ENCODE results near the gene CNNM3.
A peak's percentile ranks its signal among the peaks of the same experiment; 100 is the strongest.

The CNNM3 gene

DNA sequence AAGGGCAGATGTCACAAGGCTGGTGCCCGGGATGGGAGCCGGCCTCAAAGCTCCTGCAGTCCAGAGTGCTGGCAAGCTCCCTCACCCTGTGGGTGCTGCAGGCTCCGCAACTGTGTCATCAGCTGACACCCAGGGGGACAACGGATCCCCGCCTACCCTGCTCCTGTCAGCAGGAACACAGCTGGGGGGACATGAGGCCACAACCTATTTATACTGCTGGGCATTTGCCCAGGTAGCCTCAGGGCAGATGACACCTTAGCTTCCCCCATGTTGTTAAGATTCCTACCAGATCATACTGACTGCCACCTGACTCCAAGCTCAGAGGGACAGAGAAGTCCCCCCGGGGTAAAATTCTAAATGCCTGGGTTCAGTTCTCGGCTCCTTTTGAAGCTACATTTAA, 26.5 kb downstream of the CNNM3 start:
- peak; percentile 30 for DNase-seq

DNA sequence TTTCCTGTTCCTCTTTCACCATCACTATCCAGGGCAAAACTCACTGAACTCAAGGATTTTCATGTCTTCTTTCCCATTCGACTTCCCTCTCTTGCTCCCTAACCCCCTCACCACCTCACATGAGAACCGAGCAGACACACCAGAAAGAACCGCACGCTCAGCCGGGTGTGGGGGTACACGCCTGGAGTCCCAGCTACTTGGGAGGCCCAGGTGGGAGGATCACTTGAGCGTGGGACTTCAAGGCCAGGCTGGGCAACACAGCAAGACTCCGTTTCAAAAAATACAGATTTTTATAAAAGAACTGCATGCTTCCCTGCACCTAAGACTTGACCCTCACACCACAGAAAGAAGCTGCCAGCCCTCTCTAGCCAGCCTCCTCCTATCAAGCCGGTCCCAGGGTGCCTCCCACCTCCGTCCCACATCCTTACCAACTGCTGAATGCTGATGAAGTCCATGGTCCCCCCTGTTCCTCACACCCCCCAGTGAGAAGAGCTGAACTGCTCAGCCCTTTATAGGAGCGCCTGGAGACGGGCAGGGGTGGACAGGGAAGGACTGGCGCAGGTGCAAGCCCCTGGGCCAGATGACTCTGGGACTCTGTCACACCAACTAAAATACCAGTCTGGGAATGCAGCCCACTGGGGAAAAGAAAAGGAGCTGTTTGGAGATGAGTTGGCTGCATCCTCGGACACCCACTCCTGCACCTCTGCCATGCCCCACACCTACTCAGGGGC, 27.6 kb downstream of the CNNM3 start, which contains the start of gene ANKRD23:
Gene ANKRD23, minus strand, starts transcription at position 484 of the 731 bp plus-strand sequence. Its CDS starts 29 bp downstream, at position 455.
- DNase-seq: peak; percentile 39

DNA sequence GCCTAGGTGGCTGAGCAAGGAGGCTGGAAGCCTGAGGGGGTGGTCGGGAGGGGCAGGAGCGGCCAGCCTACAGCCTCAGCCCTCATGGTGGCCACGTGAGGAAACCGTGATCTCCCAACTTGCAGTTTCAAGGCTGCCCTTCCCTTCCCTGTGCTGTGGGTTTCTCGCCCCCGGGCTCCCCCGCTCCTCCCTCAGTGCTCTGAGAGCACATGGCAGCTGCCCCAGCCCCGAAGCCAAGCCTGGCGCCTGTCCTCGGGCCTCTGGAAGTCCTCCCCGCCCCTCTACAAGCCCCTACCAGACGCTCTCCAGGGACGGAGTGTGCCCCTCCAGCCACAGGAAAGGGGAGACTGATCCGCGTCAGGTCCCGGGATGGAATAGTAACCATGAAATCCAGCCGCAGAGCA, 28.3 kb downstream of the CNNM3 start:
- peak; percentile 14 for DNase-seq

DNA sequence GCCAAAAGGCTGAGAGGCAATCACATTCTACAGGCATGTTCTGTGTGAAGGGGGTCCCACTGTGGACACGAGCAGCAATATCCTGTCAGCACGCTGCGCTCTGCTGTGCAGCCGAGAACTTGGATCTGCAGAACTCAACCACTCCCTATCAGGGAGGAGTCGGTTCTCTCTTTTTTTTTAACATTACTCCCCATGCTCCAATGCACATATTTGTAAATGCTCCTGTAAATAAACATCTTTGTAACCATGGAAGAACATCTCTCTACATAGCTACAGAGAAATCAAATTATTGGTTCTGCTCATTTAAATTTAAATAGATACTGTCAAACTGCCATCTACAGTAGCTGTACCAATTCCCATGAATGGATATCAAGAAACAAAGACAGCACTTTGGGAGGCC, 30.8 kb downstream of the CNNM3 start:
- DNase-seq: peak; percentile 7

DNA sequence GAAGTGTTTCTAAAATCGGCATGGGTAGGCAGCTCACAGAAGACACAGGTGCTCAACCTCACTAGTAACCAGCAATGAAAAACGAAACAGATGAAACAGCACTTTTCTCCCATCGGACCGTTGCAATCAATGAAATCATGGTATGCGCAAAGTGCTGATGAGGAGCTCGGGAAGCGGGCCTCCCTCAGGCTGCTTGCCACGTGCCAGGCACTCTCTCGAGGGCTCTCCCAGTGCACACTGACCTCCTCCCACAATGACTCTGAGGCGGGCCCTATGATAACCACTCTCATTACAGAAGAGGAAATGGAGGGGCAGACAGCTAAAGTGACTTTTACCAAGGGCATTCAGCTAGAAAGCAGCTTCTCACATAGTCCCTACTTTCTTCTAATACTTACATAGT, 31.5 kb downstream of the CNNM3 start:
- no peak for DNase-seq

DNA sequence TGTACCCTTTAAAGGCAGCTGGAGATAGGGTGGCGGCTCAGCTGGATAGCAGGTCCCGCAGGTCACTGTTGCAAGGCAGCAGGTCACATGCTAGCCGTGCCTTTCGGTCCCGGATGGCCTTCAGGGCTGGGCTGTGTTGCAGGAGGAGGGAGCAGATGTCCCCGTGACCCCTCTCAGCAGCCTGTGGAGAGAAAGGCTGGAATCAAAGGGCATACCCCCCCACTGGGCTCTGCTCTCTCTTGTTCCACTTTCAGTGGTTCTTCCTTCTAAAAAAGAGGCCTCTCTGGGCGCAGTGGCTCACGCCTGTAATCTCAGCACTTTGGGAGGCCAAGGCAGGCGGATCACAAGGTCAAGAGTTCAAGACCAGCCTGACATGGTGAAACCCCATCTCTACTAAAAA, 32.2 kb downstream of the CNNM3 start:
- no peak for DNase-seq

DNA sequence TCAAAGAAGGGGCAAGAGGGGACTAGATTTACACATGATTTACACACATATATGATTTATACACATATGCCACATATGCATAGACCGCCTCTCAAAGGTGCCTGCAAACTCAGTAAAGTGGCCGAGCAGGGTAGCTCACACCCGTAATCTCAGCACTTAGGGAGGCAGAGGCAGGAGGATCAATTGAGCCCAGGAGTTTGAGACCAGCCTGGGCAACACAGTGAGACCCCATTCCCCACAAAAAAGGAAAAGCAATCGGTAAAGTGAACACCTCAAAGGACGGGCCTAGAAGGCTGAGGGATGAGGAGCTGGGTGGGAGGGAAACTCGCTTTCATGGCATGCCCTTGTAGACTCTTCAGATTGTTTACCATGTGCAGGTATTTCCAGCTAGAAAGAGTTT, 36.6 kb downstream of the CNNM3 start:
- no peak for DNase-seq

DNA sequence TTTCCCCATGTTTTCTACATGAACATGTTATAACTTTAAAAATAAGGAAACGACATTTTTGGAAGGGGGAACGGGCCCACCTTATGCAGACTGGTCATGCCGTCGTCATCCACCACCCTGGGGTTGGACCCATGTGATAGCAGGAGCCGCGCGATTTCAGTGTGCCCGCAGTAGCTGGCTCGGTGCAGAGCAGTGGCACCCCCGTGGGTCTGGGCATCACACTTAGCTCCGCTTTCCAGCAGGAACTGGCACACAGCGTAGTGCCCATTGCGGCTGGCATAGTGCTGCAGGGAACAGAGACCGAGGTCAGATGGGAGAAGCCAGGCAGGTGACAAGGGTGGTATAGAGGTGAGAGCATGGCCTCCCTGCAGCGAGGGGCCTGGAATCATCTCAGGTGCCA, 37.3 kb downstream of the CNNM3 start:
- no peak for DNase-seq

DNA sequence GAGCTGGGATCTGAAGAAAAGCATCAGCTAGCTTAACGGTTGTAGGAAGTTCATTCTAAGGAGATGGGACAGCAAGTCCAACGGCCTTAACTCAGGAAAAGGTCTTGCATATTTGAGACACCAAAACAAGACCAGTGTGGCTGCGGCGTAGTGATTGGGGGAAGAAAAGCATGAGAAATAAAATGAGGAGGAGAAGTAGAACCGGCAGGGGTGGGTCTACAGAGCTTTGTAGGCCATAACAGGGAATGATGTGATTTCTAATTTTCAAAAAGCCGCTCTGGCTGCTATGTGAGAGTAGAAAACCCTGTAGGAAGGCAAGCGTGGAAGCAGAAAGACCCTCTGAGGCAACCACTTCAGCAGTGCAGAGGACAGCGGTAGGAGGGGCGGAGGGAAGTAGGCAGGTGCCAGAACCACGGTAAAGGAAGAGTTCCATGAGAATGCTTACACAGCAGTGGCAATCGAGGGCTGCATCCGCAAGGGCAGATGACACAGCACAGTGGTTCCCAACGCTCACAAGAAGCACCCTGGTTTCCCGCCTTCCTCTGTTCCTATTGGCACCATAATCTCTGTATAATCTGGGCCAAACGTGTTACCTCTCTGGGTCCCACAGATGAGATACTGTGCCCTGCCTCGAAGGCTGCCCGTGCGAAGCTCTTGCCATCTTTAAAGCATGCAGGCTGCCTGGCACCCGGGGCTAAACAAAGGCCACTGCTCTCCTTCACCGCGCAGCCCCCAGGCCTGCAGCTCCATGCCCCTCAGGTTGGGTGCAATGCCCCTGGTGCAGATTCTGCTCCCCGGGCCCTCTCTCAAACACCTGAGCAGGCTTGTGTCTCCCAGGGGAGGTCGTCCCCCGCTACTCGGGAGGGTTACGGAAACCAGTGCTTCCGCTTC, 41.0 kb downstream of the CNNM3 start:
- no peak for DNase-seq

DNA sequence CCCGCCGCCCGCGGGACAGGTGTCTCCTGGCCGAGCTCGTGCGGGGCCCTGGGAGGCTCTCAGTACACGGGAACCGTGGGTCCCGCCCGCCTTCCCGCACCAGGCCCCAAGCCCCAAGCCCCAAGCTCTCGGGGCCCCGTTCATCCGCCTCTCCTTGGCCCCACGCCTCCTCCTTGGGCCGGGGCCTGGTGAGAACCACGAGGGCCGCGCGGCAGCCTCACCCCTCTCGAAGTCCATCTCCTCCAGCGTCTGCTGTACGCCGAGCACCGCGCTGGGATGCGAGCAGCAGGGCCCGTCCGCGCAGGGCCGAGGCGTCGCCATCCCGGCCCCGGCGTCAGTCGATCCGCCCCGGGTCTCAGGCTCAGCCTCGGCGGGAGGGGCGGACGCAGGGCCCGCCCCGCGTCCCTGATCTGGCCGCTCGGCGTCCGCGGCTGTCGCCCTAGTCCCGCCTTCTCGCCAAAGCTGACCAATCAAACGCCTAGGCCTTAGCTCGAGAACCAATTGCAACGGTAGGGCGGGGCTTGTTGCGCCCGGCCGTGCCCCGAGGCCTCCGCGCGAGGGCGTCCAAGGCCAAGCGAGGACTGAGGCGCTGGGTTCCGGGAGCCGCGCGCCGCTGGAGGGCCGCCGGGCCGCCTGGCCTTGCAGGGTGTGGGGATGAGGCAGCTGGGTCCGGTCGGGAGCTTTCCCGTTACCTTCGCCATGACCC, 41.8 kb downstream of the CNNM3 start, which contains the start of gene ANKRD39:
Gene ANKRD39, minus strand, starts transcription at position 350 of the 706 bp plus-strand sequence. Its CDS starts 29 bp downstream, at position 321.
- DNase-seq: peak; percentile 98

DNA sequence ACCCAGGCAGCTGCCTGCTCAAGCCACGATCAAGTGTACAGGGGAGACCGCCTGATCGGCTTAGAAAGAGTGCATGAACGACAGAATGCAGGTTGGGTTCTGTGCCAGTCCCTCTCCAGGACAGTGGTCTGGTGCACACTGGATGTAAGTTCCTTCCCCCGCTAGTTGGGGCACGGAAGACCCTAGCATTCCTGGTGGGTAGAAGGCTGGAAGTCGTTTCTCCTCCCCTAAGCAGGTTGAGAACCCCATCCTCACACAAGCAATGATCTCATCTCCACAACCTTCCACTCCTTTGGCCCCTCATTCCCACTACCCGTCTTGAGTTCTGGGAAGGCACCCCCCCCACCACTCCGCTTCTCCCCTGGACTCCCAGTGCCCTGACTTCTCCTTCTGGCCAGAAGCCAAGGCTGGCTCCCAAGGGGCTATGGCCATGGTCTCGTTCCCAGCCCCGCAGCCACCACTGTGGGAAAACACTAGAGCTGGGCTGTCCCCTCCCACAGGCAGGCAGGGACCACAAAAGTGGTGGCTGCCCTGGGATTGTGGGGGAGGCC, 43.1 kb downstream of the CNNM3 start:
- no peak for DNase-seq

DNA sequence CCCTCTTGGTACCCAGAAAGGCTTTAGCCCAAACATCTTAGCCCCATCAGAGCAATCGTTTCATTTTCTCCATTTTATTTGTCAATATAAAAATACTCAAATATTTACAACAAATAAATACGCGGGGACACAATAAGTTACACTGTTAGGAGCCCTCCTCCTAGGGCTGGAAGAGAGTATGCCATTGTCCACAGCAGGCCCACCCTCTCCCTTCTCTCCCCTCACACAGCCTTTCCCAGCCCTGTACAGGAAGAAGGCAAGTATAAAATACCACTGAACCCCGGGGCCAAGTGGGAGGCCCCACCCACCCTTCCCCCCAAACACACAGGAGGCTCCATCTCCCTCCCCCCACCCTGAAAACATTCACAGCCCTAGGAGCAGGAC, 43.6 kb downstream of the CNNM3 start:
- no peak for DNase-seq

DNA sequence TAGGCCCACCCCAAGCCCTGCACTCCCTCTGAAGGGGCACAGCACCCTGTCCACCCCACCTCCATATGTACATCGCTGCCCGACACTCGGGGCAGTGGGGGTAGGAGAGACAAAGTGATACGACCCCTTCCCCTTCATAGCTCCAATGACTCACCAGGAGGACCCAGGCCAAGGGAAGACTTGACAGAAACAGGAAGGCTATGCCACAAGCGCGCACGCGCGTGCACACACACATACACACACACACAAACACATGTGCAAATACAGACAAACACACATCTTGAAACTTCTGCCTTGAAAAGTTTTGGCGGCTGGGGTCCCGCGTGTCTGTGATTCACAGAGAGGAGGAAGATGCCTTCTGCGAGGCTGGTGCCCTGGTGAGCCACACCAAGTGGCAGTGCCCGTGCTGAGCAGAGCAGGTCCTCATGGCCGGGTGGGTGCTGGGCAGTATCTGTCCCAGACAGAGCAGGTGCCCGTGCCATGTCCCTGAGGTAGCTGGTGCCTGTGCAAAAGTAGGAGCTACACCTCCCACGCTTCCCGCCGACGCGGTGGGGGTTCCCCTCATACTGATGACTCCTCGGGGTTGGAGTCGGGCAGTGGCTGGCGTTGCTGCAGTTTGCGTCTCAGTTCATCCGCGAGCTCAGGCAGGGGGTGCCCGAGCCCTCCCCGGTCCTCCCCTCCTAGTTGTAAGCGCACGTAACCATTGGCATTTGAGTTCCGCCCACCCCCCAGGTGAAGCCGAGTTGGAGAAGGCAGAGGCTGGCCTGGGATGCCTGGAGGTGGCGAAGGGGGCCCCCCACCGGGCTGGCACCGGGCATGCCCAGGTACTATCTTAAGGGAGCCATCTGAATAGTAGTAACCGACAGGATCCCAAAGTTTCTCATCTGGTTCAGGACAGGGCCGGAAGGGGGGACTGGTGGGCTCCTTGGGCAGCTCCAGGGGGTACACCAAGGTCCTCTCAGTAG, 44.3 kb downstream of the CNNM3 start:
- no peak for DNase-seq

DNA sequence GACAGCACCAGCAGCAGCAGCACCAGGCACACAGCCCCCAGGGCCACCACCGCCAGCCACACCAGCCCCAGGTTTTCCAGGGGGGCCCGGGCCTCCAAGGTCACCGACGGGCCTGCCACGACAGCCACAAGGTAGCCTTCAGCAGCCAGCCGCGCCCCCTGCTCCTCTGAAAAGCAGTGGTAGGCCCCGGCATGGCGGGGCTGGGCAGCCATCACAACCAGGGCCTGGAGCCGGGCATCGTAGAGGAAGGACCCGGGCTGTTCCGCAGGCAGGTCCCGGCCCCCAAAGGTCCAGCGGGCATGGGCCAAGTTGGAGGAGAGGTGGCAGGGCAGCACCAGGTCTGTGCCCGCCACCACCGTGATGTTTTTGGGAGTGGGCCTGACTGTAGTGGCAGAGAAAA, 45.0 kb downstream of the CNNM3 start:
- no peak for DNase-seq

DNA sequence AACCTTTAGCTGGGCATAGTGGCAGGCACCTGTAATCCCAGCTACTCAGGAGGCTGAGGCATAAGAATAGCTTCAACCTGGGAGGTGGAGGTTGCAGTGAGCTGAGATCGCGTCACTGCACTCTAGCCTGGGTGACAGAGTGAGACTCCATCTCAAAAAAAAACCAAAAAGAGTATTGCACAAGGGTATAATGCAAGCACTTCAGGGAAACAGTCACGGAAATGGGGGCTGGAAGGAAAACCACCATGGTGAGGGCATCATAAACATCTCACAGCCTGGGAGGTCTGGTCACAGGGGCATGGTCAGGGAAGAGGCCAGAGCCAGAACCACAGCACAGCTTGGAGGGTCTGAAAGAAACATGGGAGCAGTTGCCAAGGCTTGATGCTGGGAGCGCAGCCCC, 47.0 kb downstream of the CNNM3 start:
- DNase-seq: peak; percentile 29

DNA sequence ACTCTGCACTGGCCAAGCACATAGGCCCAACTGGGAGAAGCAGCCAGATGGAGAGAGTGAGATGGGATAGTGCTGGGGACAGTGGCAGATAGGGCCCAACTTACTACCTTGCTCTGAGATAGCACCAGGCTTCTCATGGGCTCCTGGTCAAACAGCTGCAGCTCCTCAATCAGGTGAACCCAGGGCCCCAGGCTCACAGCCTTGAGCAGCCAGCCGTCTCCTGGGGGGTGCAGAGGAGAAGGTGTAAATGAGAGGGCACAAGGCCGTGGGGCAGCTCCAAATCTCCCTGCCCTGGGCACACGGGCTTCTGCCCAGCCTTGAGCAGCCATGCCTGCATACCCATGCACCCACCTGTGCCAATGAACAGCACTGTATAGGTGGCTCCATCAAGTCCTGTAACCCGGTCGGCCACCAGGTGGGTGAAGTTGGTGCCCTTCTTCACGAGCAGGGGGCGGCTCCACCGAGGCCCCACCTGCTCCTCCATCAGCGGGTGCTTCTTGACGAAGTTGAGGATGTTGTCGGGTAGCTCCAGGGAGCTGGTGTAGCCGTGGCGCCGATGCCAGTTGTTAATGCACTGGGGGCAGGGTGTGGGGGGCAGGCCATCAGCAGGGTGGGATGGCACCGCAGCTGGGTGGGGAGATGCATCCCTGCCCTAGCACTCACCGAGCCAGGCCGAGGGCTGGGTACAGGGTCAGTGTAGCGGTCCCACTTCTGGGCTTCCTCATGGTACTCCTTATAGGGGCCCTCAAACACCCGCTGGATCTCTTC, 47.7 kb downstream of the CNNM3 start:
- peak; percentile 21 for DNase-seq

DNA sequence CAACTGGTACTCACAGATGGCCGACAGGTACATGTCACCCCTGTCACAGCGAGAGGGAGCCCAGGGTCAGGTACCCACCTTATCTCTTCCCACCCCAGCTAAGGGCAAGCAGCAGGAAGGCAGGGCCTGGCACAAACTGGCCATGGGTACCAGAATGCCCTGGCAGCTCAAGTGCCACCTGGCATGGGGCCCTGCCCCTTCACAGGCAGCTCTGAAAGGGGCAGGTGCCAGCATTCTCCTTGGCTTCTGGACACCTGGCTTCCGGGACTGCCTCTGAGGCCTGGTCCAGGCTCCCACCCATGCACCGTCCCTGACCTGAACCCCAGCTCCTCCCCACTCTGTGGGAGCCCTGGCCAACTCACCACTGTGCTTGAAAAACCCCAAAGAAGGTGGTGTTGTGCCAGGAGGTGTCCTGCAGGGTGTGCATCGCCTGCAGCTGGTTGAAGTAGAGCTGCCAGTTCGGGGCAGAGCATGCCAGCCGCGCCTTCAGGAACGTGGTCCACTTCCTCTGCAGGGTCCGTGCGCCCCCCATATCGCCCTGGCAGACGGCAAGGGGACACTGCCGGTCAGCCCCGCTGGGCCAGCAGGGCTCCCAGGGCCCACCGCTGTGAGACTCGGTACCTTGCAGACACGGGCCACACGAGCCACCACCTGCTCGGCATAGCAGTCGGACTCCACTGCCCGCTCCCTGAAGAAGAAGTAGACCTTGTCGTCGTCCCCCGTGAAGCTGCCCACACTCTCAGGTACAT, 48.4 kb downstream of the CNNM3 start:
- peak; percentile 26 for DNase-seq

DNA sequence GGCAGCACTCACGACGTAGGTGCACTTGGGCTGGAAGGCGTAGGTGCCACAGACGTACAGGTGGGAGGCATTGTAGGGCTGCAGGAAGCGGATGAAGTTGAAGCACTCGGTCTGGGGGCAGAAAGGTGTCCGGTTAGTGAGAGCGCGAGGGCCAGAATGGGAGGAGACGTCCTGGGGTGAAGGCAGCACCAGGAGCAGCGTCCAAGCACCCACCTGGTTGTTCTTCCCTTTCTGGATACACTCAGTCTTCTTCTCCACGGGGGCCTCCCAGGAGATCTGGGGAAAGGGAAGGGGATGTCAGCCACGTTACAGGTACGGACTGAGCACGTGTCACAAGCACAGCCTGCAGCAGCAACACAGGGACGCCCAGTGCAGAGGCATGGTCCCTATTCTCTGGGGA, 49.6 kb downstream of the CNNM3 start:
- DNase-seq: no peak

DNA sequence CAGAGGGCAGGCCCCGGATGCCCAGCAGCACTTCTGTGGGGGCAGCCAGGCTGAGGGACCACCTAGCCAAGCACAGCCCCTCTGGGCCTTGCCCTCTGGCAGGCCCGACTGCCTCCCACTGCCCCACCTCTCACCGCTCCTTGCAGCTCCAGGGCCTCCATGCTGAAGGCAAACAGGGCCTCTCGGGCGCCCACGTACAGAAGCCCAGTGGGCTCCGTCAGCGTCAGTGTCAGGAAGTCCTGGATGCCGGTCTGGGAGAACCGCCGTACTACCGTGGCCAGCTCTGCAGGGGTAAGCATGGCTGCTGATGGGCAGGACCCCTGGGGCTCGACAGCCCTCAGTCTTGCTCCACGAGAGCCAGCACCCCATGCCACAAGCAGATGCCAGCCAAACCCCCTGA, 50.1 kb downstream of the CNNM3 start:
- no peak for DNase-seq

DNA sequence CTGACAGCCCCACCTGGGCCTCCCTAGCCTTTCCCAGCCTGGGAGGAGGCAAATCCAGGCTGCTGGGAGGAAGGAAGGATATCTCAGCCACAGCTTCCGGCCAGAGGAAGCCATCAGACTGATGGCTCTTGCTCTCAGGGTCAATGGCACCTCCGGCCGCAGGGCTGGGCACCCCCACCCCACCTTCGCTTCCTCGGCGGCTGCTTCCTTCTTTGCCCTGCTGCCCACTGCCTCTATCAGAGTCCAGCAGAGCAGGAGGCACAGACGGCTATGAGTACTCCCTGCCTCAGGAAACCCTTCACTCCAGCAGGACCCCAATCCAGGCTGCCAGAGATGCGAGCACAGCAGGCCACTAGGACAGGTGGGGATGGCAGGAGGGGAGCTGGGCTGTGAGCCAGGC, 50.5 kb downstream of the CNNM3 start:
- DNase-seq: no peak
